GM18907 (cell line): ENCODE measurements around the gene RBMS3.
"Not testable (repeated sequence)": the region's sequence is repeated elsewhere in the genome, so short reads cannot be mapped to it uniquely, and the experiment has no call there.

Experiments
- ATAC-seq: cut with Tn5 transposase; IDR thresholded peaks from one replicate; pipeline ENCODE4 v1.9.1; 2021; ENCODE audit warnings: mild to moderate bottlenecking, moderate library complexity; ENCODE audit not compliant: unreplicated experiment

Gene RBMS3

GRCh38 chr3:29310865-29311264 lies 30.0 kb downstream of the RBMS3 start:
- ATAC-seq: no peak

- ATAC-seq: no peak
These were observed 30.9 kb downstream of the RBMS3 start for GRCh38 chr3:29311795-29312194.

GRCh38 chr3:29312395-29312794 lies 31.5 kb downstream of the RBMS3 start:
- ATAC-seq: no peak

GRCh38 chr3:29312960-29313452 lies 32.1 kb downstream of the RBMS3 start:
- no peak for ATAC-seq

- no peak for ATAC-seq
These were observed 33.3 kb downstream of the RBMS3 start for GRCh38 chr3:29313981-29314726.

- ATAC-seq: no peak
These were observed 33.8 kb downstream of the RBMS3 start for GRCh38 chr3:29314727-29315088.

GRCh38 chr3:29317659-29318173 lies 36.8 kb downstream of the RBMS3 start:
- no peak for ATAC-seq

- no peak for ATAC-seq
These were observed 37.4 kb downstream of the RBMS3 start for GRCh38 chr3:29318251-29318650.

- ATAC-seq: peak; percentile 86
These were observed 38.4 kb downstream of the RBMS3 start for GRCh38 chr3:29319262-29319661.

GRCh38 chr3:29319798-29320197 lies 38.9 kb downstream of the RBMS3 start:
- no peak for ATAC-seq

- no peak for ATAC-seq
These were observed 41.7 kb downstream of the RBMS3 start for GRCh38 chr3:29322586-29322985.

GRCh38 chr3:29324180-29324651 lies 43.3 kb downstream of the RBMS3 start:
- peak; percentile 98 for ATAC-seq

- ATAC-seq: not testable (repeated sequence)
These were observed 45.7 kb downstream of the RBMS3 start for GRCh38 chr3:29326540-29326939.

GRCh38 chr3:29329986-29330890 lies 49.4 kb downstream of the RBMS3 start:
- ATAC-seq: no peak

GRCh38 chr3:29331035-29331434 lies 50.2 kb downstream of the RBMS3 start:
- no peak for ATAC-seq

- ATAC-seq: no peak
These were observed 50.8 kb downstream of the RBMS3 start for GRCh38 chr3:29331456-29332194.

- ATAC-seq: no peak
These were observed 51.3 kb downstream of the RBMS3 start for GRCh38 chr3:29332195-29332637.

- no peak for ATAC-seq
These were observed 52.7 kb downstream of the RBMS3 start for GRCh38 chr3:29333576-29333975.

- no peak for ATAC-seq
These were observed 53.8 kb downstream of the RBMS3 start for GRCh38 chr3:29334706-29335105.

- ATAC-seq: no peak
These were observed 54.6 kb downstream of the RBMS3 start for GRCh38 chr3:29335438-29335837.

- no peak for ATAC-seq
These were observed 55.1 kb downstream of the RBMS3 start for GRCh38 chr3:29335943-29336342.
